GM12865 (cell line): ENCODE measurements around the gene LDLRAD4.

Source experiments
- DNase-seq: peaks from one replicate; pipeline ENCODE4 v3.0.0; 2010; ENCODE audit warnings: low read depth
- H3K4me3 ChIP-seq: 2 replicates; pipeline ENCODE4 v1.5.1; 2011; ENCODE audit warnings: mild to moderate bottlenecking, low read depth, low read length, control low read depth
- TF ChIP-seq, protein P1 (sequence below): IDR thresholded peaks from 2 replicates; pipeline ENCODE4 v1.5.1; 2011; ENCODE audit warnings: low read length, control low read depth, low read depth, inconsistent platforms; ENCODE audit not compliant: insufficient read depth; ENCODE audit errors: missing control alignments

The LDLRAD4 gene

DNA sequence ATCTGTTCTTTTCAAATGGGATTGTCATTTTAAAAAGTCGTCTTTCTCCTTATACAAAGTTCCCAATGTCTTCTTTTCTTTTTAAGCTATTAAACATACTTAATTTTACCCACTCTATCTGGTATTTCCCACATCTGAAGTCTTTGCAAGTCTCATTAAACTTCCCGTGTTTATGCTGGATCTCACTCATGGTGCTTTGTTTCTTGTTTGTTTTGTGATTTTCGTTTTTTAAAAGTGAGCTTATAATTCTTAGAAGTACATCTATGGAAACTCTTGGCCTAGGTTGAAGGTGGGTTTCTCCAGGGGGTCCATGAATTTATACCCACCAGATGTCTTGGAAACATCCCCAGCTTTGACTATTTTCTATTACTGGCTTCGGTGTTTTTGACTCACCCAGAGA is 299.8 kb downstream of the LDLRAD4 start:
- no peak overlapping the region for H3K4me3 ChIP-seq
- no peak for DNase-seq
- TF ChIP-seq, protein P1, sequence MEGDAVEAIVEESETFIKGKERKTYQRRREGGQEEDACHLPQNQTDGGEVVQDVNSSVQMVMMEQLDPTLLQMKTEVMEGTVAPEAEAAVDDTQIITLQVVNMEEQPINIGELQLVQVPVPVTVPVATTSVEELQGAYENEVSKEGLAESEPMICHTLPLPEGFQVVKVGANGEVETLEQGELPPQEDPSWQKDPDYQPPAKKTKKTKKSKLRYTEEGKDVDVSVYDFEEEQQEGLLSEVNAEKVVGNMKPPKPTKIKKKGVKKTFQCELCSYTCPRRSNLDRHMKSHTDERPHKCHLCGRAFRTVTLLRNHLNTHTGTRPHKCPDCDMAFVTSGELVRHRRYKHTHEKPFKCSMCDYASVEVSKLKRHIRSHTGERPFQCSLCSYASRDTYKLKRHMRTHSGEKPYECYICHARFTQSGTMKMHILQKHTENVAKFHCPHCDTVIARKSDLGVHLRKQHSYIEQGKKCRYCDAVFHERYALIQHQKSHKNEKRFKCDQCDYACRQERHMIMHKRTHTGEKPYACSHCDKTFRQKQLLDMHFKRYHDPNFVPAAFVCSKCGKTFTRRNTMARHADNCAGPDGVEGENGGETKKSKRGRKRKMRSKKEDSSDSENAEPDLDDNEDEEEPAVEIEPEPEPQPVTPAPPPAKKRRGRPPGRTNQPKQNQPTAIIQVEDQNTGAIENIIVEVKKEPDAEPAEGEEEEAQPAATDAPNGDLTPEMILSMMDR: no peak

DNA sequence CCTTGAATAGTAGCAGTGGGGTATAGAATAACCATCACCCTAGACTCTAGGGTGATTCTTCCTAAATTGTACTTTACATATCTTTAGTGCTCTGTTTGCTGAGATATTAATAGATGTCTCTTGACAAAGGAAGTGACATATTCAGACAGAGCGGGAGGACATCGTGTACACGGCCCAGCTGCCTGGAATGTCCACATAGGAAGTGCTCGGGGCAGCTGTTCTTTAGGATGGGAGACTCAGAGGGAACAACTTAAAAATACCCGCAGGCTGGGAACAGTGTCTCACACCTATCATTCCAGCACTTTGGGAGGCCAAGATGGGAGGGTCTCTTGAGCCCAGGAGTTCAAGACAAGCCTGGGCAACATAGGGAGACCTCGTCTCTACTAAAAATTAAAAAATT is 301.7 kb downstream of the LDLRAD4 start:
- no peak for DNase-seq
- TF ChIP-seq, protein P1: no peak
- no peak overlapping the region for H3K4me3 ChIP-seq

DNA sequence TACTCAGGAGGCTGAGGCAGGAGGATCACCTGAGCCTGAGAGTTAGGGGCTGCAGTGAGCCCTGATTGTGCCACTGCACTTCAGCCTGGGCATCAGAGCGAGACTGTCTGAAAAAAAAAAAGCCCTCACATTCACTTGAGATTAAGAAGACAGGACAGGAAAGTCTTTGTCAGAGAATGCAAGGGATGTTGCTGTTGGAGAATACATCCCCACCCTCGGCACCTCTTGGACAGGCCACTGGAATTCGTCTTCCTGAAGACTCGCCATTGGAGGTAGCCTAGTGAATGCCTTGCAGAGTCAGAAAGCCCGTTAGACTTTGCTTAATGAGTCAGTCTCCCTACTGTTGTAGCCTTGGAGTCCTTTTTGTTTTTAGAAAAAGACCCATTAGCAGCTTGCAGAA is 302.2 kb downstream of the LDLRAD4 start:
- DNase-seq: no peak
- TF ChIP-seq, protein P1: no peak
- H3K4me3 ChIP-seq: no peak overlapping the region

DNA sequence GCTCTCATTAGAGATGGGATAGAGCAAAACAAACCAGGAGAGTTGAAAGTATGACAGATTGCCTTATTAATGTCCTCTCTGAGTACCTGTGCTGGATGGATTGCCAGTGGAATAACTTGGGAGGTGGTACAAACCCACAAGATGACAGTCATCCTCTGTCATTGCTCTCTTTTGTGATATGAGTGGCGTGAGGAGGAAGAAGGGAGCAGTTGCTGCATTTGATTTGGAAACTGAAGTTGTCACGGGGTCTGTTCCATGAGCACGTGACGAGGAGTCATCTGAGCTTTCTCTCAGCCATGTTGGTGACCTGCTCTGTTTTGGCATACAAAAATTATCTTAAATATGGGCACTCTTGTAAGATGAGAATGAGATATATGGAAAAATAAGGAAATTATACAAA is 302.9 kb downstream of the LDLRAD4 start:
- no peak overlapping the region for H3K4me3 ChIP-seq
- DNase-seq: no peak
- TF ChIP-seq, protein P1: no peak

DNA sequence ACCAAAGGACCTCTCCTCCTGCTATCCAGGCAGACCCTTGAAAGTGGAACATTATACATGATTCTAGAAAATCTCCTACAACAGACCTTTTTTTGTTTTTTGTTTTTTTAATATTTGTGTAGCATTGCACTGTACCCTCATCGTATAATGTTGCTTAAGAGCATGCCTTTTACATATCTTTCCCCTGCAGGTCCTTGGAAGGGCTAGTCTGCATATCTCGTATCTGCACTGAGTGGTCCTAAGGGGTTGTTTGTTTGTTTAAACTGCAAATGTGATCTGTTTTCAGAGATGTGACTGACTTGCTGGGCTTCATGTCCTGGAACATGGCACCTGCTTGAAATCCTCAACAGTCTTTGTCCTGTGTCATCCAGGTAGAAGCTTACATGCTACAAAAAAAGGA is 303.7 kb downstream of the LDLRAD4 start:
- TF ChIP-seq, protein P1: no peak
- H3K4me3 ChIP-seq: no peak overlapping the region
- DNase-seq: no peak

DNA sequence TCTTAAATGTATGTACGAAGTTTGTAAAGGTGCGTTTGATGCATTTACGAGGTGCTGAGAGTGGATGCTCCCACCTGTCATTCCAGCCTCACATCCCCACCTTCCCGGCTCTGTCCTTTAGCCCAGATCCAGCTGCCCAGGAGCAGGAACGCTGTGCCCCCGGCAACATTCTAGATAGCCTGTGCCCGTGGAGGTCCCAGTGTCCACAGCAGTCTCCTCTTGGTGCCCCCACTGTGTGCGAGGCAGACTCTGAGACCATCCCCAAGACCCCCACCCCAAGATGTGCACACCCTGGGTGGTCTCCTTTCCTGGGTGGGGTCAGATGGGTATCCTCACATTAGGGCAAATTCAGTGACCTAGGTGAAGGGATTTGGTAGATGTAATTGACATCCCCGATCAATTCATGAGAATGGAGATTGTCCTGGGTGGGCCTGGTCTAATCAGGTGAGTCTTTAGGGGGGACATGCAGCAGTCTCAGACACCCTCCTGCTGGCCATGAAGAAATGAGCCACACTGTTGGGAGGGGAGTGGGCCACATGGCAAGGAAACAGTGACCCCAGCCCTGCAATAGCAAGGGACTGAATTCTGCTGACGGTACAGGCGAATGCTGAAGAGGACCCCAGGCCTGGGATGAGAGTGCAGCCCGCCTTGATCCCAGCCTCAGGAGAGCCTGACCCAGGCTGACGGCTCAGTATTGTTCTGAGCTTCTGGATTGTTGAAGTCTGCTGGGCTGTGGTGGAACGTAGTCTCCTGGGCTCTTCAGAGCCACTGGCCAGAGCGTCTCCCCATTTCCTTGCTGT is 304.5 kb downstream of the LDLRAD4 start:
- H3K4me3 ChIP-seq: no peak overlapping the region
- no peak for DNase-seq
- TF ChIP-seq, protein P1: no peak

DNA sequence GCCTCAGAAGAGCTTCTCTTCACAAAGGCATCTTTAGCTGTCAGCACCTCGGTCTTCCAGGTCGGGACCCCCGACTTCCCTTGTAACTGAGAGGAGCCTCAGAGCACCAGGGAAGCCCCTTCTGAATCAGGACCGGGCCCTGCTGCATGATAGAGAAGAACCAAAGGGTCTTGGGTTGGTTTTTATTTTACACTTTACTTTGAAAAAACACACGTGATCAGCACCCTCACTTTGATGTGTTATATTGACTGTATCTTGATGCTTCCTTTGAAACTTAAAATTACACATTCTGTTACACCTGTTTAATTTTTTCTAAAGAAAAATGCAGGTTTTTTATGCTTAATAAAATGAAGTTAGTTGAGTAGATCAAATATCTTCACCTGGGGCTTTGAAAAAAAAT is 305.5 kb downstream of the LDLRAD4 start:
- TF ChIP-seq, protein P1: no peak
- no peak for DNase-seq
- no peak overlapping the region for H3K4me3 ChIP-seq
